B cell (primary cell): ENCODE data around the gene PPP1R9A.

Source experiments
- EZH2 ChIP-seq: IDR thresholded peaks from 2 replicates; pipeline ENCODE4 v1.6.1; 2012; ENCODE audit warnings: borderline replicate concordance, low read depth, mild to moderate bottlenecking, moderate library complexity, low read length; ENCODE audit not compliant: insufficient read depth, poor library complexity, severe bottlenecking
- TF ChIP-seq, protein P1 (sequence below): fragments of 200-600 bp; IDR thresholded peaks from one replicate; pipeline ENCODE4 v1.8.0; 2022; ENCODE audit warnings: antibody characterized with exemption, mild to moderate bottlenecking

- TF ChIP-seq EZH2 = no peak
- TF ChIP-seq, protein P1, sequence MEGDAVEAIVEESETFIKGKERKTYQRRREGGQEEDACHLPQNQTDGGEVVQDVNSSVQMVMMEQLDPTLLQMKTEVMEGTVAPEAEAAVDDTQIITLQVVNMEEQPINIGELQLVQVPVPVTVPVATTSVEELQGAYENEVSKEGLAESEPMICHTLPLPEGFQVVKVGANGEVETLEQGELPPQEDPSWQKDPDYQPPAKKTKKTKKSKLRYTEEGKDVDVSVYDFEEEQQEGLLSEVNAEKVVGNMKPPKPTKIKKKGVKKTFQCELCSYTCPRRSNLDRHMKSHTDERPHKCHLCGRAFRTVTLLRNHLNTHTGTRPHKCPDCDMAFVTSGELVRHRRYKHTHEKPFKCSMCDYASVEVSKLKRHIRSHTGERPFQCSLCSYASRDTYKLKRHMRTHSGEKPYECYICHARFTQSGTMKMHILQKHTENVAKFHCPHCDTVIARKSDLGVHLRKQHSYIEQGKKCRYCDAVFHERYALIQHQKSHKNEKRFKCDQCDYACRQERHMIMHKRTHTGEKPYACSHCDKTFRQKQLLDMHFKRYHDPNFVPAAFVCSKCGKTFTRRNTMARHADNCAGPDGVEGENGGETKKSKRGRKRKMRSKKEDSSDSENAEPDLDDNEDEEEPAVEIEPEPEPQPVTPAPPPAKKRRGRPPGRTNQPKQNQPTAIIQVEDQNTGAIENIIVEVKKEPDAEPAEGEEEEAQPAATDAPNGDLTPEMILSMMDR = no peak
Observed at GRCh38 chr7:95097851-95098250, 190.5 kb downstream of the PPP1R9A start.
